CD4-positive, alpha-beta T cell (primary cell): ENCODE results near the gene COLGALT1. TPM values are rescaled to one million over a fixed set of nuclear protein-coding genes. Genes with fewer than 3 reads are reported as not detected.

Source experiments
- ATAC-seq: fragments of 200-7000 bp; cut with Tn5 transposase; one replicate; pipeline ENCODE4 v1.10.0; 2022; ENCODE audit warnings: mild to moderate bottlenecking; ENCODE audit not compliant: poor library complexity
- CTCF ChIA-PET: fragments of 350-600 bp; sonication (Branson Sonifier 250); formaldehyde crosslinking; loops from one replicate; lab custom pipeline; 2021; ENCODE audit warnings: antibody characterized with exemption, inconsistent platforms; lab: Charles Lee
- POLR2A ChIA-PET: fragments of 350-600 bp; sonication (Branson Sonifier 250); formaldehyde crosslinking; loops from one replicate; lab custom pipeline; 2021; ENCODE audit warnings: antibody characterized with exemption, inconsistent platforms; lab: Charles Lee
- DNase-seq, 14 experiments: peaks; one replicate each; pipeline ENCODE4 v3.0.0-alpha.2; 2013 to 2020; ENCODE audit warnings: mixed read lengths in 2 of 14
- H3K27ac ChIP-seq, 2 donors: one replicate each; pipeline versions ENCODE4 v1.5.1 to v1.7.0; 2013; ENCODE audit warnings: low read length in 2 of 2, low read depth in 1 of 2, mild to moderate bottlenecking in 1 of 2
- H3K27me3 ChIP-seq, 2 experiments: 1 replicate in 1 of 2; 2 replicates in 1 of 2; pipeline versions ENCODE4 v1.6.1 to v1.7.0; 2013; ENCODE audit warnings: low read length in 2 of 2, control low read depth in 1 of 2, mild to moderate bottlenecking in 1 of 2, moderate library complexity in 1 of 2; ENCODE audit not compliant: insufficient read depth in 2 of 2, control insufficient read depth in 1 of 2
- H3K36me3 ChIP-seq: one replicate; pipeline ENCODE4 v1.6.1; 2013; ENCODE audit warnings: low read length, control low read depth; ENCODE audit not compliant: insufficient read depth
- H3K4me1 ChIP-seq: one replicate; pipeline ENCODE4 v1.6.1; 2013; ENCODE audit warnings: low read length, control low read depth; ENCODE audit not compliant: insufficient read depth
- H3K4me3 ChIP-seq: one replicate; pipeline ENCODE4 v1.5.1; 2013; ENCODE audit warnings: mild to moderate bottlenecking, low read length, moderate library complexity
- H3K9me3 ChIP-seq, 2 experiments: 1 replicate in 1 of 2; 2 replicates in 1 of 2; pipeline versions ENCODE4 v1.6.1 to v1.7.0; 2013; ENCODE audit warnings: low read length in 2 of 2, mild to moderate bottlenecking in 2 of 2, control low read depth in 1 of 2, moderate library complexity in 1 of 2; ENCODE audit not compliant: control insufficient read depth in 1 of 2, insufficient read depth in 1 of 2
- H3K27ac Mint-ChIP-seq: one replicate; pipeline ENCODE4 v1.8.0; 2020; ENCODE audit warnings: mixed read lengths
- H3K27me3 Mint-ChIP-seq: one replicate; pipeline ENCODE4 v1.8.0; 2021; ENCODE audit warnings: mixed read lengths
- H3K36me3 Mint-ChIP-seq: one replicate; pipeline ENCODE4 v1.8.0; 2021; ENCODE audit warnings: low read depth, mixed read lengths
- H3K4me1 Mint-ChIP-seq: one replicate; pipeline ENCODE4 v1.8.0; 2021; ENCODE audit warnings: low read depth, mixed read lengths
- H3K4me3 Mint-ChIP-seq: one replicate; pipeline ENCODE4 v1.8.0; 2020; ENCODE audit warnings: mild to moderate bottlenecking, mixed read lengths
- H3K9me3 Mint-ChIP-seq: one replicate; pipeline ENCODE4 v1.8.0; 2020; ENCODE audit warnings: mixed read lengths
- CTCF ChIP-seq: fragments of 200-600 bp; IDR thresholded peaks from one replicate; pipeline ENCODE4 v1.8.0; 2022; ENCODE audit warnings: antibody characterized with exemption, mild to moderate bottlenecking
- intact Hi-C, 2 experiments: fragments of 100-400 bp; cut with DNase I in 1 of 2; cut with micrococcal nuclease in 1 of 2; formaldehyde crosslinking; loops; one replicate each; pipeline versions ENCODE4 v1.15.1 to v1.9.0; 2023 to 2025; cut with DNase I, micrococcal nuclease
- total RNA-seq, 174 experiments: library from RNA in 2 of 174; stranded (reverse) in 2 of 174; gene quantifications; one replicate each; pipeline ENCODE4 v1.2.3 and lab custom pipeline; 2021 to 2026

COLGALT1 gene
- total RNA-seq, 2 experiments from 2014 or later: 30.3 to 30.6 TPM

DNA sequence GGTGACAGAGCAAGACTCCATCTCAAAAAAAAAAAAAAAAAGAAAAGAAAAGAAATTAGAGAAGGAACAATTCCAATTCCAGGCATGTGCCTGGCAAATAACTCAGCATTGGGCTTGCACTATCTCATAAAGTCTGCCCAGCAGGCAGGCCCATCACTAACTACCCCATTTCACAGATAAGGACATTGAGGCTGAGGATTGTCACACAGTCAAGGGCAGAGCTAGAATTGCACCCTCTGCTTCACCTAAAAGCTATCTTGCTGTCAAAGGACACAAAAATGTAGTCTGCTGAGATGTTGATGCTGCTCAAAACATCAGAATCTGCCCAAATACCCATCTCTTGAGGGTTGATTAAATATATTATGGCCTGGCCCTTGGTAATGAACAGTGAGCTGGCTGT, 20.7 kb upstream of the COLGALT1 start:
- no peaks in the 10 kb centered on the region for H3K36me3 Mint-ChIP-seq
- H3K4me3 ChIP-seq: no peak overlapping the region
- ChIA-PET POLR2A (no interaction called here), CTCF (no interaction called here)
- ATAC-seq: no peak
- no peaks in the 10 kb centered on the region for H3K9me3 Mint-ChIP-seq
- no peaks in the 10 kb centered on the region for H3K36me3 ChIP-seq
- no peak overlapping the region for H3K4me3 Mint-ChIP-seq
- H3K4me1 ChIP-seq: peaks cover 14% of the 10 kb centered on the region
- intact Hi-C loops: no loop called here
- no peaks in the 10 kb centered on the region for H3K27me3 ChIP-seq
- DNase-seq: no peak
- no peak for TF ChIP-seq CTCF
- no peak overlapping the region for H3K27ac ChIP-seq
- H3K27me3 Mint-ChIP-seq: no peaks in the 10 kb centered on the region
- peaks cover 0 to 2% of the 10 kb centered on the region in 2 experiments for H3K9me3 ChIP-seq
- H3K27ac Mint-ChIP-seq: no peak overlapping the region
- peaks cover 11% of the 10 kb centered on the region for H3K4me1 Mint-ChIP-seq

DNA sequence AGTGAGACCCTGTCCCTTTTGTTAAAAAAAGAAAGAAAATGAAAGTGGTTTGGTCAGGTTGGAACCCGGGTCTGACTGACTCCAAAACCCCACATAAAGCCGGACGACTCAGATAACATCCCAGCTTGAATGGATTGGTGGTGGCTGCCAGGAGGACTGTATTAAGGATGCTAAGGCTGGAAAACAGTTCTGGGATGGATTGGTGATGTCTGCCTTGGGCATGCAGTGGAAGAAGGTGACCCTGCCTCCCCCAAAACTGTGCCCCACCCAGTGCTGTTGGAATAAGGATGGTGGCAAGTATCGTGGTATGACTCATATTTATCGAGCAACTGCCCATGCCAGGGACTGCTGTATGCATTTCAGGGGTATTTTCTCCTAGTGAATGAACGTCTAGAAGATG, 18.5 kb upstream of the COLGALT1 start:
- H3K4me1 ChIP-seq: peaks cover 17% of the 10 kb centered on the region
- no peaks in the 10 kb centered on the region for H3K9me3 Mint-ChIP-seq
- no peak overlapping the region for H3K27ac Mint-ChIP-seq
- no peak overlapping the region for H3K4me3 Mint-ChIP-seq
- ChIA-PET POLR2A (no interaction called here), CTCF (no interaction called here)
- intact Hi-C loops: no loop called here
- H3K4me1 Mint-ChIP-seq: peaks cover 12% of the 10 kb centered on the region
- no peaks in the 10 kb centered on the region for H3K27me3 ChIP-seq
- no peak overlapping the region for H3K4me3 ChIP-seq
- no peaks in the 10 kb centered on the region for H3K36me3 Mint-ChIP-seq
- no peak for ATAC-seq
- no peak for DNase-seq
- H3K36me3 ChIP-seq: no peaks in the 10 kb centered on the region
- H3K27me3 Mint-ChIP-seq: no peaks in the 10 kb centered on the region
- TF ChIP-seq CTCF: no peak
- H3K9me3 ChIP-seq: peaks cover 0 to 9% of the 10 kb centered on the region in 2 experiments
- no peak overlapping the region for H3K27ac ChIP-seq

DNA sequence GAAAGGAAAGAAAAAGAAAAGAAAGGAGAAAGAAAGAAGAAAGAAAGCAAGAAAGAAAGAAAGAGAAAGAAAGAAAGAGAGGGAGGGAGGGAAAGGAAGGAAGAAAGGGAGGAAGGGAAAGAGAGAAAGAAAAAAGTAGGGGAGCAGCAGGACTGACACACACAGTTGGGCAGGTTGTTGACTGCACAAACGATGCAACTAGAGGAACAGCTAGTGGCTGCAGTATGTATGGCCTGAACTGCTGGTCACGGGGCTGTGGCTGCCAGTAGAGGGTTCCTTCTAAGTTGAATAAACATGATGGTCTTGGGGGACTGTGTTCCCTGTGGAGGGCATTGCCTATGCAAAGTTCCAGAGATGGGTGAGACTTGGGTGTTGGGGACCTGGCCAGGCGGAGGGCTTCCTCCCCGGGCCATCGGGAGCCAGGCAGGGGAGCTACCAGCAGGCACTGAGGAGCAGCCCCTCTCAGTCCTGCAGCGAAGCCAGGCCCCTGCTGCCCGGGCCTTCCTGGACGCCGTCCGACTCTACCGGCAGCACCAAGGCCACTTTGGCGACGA, 16.7 kb upstream of the COLGALT1 start:
- H3K36me3 Mint-ChIP-seq: no peaks in the 10 kb centered on the region
- peak overlapping the region; percentile 61 for H3K4me3 ChIP-seq
- ATAC-seq (no peak), DNase-seq (peak in 1 of 14 experiments; percentile 18)
- H3K27me3 Mint-ChIP-seq: no peaks in the 10 kb centered on the region
- H3K4me1 Mint-ChIP-seq: peaks cover 12% of the 10 kb centered on the region
- peak overlapping the region; percentile 60 for H3K4me3 Mint-ChIP-seq
- intact Hi-C loops: loop anchor here (1.0 kb wide), 3 partner anchors 17 to 27 kb away; partner anchors contain the start of genes COLGALT1 (in 1 of the 2) and PGLS (in 1 of the 2)
- no peaks in the 10 kb centered on the region for H3K36me3 ChIP-seq
- POLR2A ChIA-PET: interaction anchor here (1.0 to 2.0 kb wide), 2 partner anchors 15 to 27 kb away, joined by 8 read pairs; partner anchors contain the start of gene PGLS
- no peaks in the 10 kb centered on the region for H3K9me3 Mint-ChIP-seq
- peaks cover 17% of the 10 kb centered on the region for H3K4me1 ChIP-seq
- H3K9me3 ChIP-seq: peaks cover 0 to 9% of the 10 kb centered on the region in 2 experiments
- H3K27ac Mint-ChIP-seq: no peak overlapping the region
- CTCF ChIA-PET: interaction anchor here (1.3 kb wide), 1 partner anchor 43 kb away, joined by 3 read pairs; no protein-coding TSS in a partner anchor
- H3K27ac ChIP-seq: no peak overlapping the region
- no peaks in the 10 kb centered on the region for H3K27me3 ChIP-seq
- TF ChIP-seq CTCF: no peak
